Measurements from ENCODE around the gene SPESP1.

DNA sequence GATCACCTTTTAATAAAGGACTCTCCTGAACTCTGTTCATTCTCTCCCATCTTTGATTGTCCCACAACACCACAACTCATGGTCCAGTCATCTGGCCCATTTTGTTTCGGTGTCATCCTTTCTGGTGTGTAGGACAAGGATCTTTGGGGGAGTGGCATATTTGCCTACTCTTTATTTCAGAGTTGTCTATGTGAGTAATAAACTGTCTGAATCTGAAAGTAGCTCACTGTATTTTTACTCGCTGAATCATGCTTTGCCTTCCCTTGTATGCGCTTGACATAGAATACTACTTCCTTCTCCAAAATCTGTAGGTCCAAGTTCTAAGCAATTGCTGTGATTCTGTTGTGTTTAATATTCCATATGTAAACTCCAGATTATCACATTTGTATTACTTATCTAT, 54.3 kb downstream of the SPESP1 start:
- TF ChIP-seq, protein P1, sequence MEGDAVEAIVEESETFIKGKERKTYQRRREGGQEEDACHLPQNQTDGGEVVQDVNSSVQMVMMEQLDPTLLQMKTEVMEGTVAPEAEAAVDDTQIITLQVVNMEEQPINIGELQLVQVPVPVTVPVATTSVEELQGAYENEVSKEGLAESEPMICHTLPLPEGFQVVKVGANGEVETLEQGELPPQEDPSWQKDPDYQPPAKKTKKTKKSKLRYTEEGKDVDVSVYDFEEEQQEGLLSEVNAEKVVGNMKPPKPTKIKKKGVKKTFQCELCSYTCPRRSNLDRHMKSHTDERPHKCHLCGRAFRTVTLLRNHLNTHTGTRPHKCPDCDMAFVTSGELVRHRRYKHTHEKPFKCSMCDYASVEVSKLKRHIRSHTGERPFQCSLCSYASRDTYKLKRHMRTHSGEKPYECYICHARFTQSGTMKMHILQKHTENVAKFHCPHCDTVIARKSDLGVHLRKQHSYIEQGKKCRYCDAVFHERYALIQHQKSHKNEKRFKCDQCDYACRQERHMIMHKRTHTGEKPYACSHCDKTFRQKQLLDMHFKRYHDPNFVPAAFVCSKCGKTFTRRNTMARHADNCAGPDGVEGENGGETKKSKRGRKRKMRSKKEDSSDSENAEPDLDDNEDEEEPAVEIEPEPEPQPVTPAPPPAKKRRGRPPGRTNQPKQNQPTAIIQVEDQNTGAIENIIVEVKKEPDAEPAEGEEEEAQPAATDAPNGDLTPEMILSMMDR (IDR thresholded peaks at IDR 0.05 in 8 of 11, conservative IDR thresholded peaks at IDR 0.05 in 3 of 11), result no peak
- TF ChIP-seq POLR2A (IDR thresholded peaks at IDR 0.05) (no peak), POLR2AphosphoS5 (IDR thresholded peaks at IDR 0.05) (no peak)
